Esophagus squamous epithelium (tissue), 4 donors: ENCODE results near the gene MICAL3.

Experiments
- POLR2A ChIP-seq, 4 donors: fragments of 450-650 bp; IDR thresholded peaks; one replicate each; pipeline ENCODE4 v1.6.1; 2017; ENCODE audit warnings: antibody characterized with exemption in 4 of 4, mild to moderate bottlenecking in 4 of 4, moderate library complexity in 3 of 4
- TF ChIP-seq, protein P1 (sequence below), 6 experiments: fragments of 450-650 bp in 4 of 6; fragments of 200-600 bp in 2 of 6; sonication (generic) in 2 of 6; IDR thresholded peaks; one replicate each; pipeline ENCODE4 v1.5.1; 2016 to 2019; ENCODE audit warnings: antibody characterized with exemption in 6 of 6, mild to moderate bottlenecking in 4 of 6, moderate library complexity in 4 of 6

DNA sequence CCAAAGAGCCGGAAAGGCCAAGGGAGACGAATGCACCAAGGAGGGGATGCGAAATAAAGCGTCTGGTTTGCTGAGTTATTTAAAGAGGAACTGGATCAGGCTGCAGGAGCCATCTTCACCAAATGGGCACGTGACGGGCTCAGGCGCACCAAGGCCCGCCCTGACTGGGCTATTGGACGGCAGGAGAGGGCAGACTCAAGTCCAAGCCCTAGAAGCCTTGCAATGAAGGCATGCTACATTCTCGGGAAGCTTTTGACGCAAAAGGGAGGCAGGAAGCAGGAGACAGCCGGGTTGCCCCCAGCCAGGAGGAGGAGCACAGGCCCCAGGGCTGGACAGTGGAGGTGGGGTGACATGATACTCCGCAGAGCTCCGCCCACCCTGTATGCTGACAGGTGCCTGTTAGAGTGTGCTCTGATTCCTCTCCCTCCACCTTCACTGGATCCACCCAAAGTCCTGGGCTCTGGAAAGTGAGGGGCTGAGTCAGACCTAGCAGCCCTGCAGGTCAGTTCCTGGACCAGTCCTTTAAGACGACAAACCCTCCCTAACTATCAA lies 208.6 kb downstream of the MICAL3 start:
- TF ChIP-seq POLR2A (IDR thresholded peaks at IDR 0.05): no peak
- TF ChIP-seq, protein P1, sequence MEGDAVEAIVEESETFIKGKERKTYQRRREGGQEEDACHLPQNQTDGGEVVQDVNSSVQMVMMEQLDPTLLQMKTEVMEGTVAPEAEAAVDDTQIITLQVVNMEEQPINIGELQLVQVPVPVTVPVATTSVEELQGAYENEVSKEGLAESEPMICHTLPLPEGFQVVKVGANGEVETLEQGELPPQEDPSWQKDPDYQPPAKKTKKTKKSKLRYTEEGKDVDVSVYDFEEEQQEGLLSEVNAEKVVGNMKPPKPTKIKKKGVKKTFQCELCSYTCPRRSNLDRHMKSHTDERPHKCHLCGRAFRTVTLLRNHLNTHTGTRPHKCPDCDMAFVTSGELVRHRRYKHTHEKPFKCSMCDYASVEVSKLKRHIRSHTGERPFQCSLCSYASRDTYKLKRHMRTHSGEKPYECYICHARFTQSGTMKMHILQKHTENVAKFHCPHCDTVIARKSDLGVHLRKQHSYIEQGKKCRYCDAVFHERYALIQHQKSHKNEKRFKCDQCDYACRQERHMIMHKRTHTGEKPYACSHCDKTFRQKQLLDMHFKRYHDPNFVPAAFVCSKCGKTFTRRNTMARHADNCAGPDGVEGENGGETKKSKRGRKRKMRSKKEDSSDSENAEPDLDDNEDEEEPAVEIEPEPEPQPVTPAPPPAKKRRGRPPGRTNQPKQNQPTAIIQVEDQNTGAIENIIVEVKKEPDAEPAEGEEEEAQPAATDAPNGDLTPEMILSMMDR (IDR thresholded peaks at IDR 0.05): no peak
